ENCODE results near the gene TSEN54.

TSEN54 gene

DNA sequence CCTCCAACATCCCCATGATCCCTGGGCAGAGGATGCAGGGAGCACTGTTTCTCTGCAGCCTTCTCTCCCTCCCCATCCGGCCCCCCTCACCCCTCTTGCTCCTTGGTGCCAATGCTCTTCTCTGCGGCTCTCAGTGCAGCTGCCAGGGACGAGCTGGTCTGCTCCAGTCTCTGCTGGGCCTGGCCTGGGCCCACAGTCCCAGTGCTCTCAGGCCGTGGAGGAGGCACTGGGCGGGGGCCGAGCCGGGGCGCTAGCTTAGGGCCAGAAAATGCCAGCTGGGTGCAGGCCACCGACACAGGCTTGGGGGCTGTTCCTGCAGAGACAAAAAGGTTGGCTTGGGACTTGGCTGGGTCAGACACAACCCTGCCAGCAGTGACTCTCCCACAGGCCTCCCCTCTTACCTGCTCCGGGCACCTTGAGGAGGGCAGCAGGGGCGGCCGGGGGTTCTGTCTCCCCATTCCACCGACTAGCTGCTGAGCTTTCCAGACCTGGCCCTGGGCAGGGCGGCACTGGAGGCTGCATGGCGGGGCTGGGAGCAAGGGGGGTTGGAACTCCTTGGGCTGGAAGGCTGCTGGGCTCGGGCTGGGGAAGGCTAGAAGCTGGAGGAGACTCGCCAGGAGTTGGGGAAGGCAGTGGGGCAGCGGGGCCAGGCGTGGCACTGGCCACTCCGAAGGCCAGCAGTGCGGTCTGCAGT is 14.8 kb upstream of the TSEN54 start:
- TF ChIP-seq GABPA (IDR thresholded peaks at IDR 0.05; ENCODE audit: low read depth) (no peak), POLR2AphosphoS5 (IDR thresholded peaks at IDR 0.05; ENCODE audit: low read depth) (no peak), SPI1 (IDR thresholded peaks at IDR 0.05; ENCODE audit: borderline replicate concordance, low read depth) (no peak)
- TF ChIP-seq, protein P1, sequence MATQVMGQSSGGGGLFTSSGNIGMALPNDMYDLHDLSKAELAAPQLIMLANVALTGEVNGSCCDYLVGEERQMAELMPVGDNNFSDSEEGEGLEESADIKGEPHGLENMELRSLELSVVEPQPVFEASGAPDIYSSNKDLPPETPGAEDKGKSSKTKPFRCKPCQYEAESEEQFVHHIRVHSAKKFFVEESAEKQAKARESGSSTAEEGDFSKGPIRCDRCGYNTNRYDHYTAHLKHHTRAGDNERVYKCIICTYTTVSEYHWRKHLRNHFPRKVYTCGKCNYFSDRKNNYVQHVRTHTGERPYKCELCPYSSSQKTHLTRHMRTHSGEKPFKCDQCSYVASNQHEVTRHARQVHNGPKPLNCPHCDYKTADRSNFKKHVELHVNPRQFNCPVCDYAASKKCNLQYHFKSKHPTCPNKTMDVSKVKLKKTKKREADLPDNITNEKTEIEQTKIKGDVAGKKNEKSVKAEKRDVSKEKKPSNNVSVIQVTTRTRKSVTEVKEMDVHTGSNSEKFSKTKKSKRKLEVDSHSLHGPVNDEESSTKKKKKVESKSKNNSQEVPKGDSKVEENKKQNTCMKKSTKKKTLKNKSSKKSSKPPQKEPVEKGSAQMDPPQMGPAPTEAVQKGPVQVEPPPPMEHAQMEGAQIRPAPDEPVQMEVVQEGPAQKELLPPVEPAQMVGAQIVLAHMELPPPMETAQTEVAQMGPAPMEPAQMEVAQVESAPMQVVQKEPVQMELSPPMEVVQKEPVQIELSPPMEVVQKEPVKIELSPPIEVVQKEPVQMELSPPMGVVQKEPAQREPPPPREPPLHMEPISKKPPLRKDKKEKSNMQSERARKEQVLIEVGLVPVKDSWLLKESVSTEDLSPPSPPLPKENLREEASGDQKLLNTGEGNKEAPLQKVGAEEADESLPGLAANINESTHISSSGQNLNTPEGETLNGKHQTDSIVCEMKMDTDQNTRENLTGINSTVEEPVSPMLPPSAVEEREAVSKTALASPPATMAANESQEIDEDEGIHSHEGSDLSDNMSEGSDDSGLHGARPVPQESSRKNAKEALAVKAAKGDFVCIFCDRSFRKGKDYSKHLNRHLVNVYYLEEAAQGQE (IDR thresholded peaks at IDR 0.05; ENCODE audit: insufficient replicate concordance, low read depth) = no peak
- TF ChIP-seq, protein P2, sequence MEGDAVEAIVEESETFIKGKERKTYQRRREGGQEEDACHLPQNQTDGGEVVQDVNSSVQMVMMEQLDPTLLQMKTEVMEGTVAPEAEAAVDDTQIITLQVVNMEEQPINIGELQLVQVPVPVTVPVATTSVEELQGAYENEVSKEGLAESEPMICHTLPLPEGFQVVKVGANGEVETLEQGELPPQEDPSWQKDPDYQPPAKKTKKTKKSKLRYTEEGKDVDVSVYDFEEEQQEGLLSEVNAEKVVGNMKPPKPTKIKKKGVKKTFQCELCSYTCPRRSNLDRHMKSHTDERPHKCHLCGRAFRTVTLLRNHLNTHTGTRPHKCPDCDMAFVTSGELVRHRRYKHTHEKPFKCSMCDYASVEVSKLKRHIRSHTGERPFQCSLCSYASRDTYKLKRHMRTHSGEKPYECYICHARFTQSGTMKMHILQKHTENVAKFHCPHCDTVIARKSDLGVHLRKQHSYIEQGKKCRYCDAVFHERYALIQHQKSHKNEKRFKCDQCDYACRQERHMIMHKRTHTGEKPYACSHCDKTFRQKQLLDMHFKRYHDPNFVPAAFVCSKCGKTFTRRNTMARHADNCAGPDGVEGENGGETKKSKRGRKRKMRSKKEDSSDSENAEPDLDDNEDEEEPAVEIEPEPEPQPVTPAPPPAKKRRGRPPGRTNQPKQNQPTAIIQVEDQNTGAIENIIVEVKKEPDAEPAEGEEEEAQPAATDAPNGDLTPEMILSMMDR (IDR thresholded peaks at IDR 0.05; ENCODE audit: insufficient read depth, low read length) = no peak
- Histone ChIP-seq H3K4me3 (replicated peaks; ENCODE audit: insufficient read depth, low read length) (no peak overlapping the region), H3K27me3 (ENCODE audit: insufficient read depth, poor library complexity, severe bottlenecking) (no peaks in the 10 kb centered on the region), H3K27ac (replicated peaks) (no peak overlapping the region)
- DNase-seq (ENCODE audit: low read depth in 1 of 2, low spot score in 1 of 2) = no peak

DNA sequence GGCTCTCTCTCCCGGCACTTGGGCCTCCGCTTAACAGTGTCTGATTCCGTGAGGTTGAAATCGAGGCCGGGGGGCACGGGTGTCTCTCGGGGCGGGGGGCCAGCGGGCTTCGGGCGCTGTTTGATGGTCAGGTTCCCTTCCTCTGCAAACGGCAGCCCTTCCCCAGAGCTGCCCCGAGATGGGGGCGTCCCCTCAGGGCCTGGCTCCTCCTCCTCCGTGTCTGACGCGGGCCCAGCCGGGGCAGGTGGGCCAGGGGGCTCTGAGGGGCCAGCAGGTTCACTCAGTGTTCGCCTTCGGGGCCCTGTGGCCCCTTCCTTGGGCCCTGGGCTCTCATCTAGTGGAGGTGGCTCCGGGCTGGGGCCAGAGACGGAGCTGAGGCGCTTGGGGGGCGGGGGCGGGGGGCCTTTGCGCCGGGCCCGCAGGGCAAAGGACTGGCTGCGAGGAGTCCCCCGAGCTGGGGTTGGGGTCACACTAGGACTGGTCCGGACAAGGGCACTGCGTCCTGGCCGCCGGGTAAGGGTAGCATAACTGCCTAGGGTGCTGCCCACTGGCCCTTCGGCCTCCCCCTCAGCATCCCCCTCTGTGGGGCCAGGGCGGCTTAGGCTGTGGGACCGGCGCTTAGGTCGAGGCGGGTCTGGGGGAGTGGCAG is 14.1 kb upstream of the TSEN54 start:
- no peak for DNase-seq (ENCODE audit: low read depth in 1 of 2, low spot score in 1 of 2)
- Histone ChIP-seq H3K27ac (replicated peaks) (no peak overlapping the region), H3K27me3 (ENCODE audit: insufficient read depth, poor library complexity, severe bottlenecking) (no peaks in the 10 kb centered on the region), H3K4me3 (replicated peaks; ENCODE audit: insufficient read depth, low read length) (no peak overlapping the region)
- TF ChIP-seq SPI1 (IDR thresholded peaks at IDR 0.05; ENCODE audit: borderline replicate concordance, low read depth) (no peak), POLR2AphosphoS5 (IDR thresholded peaks at IDR 0.05; ENCODE audit: low read depth) (no peak), GABPA (IDR thresholded peaks at IDR 0.05; ENCODE audit: low read depth) (no peak)
- TF ChIP-seq, protein P2 (IDR thresholded peaks at IDR 0.05; ENCODE audit: insufficient read depth, low read length) = no peak
- TF ChIP-seq, protein P1 (IDR thresholded peaks at IDR 0.05; ENCODE audit: insufficient replicate concordance, low read depth) = no peak

DNA sequence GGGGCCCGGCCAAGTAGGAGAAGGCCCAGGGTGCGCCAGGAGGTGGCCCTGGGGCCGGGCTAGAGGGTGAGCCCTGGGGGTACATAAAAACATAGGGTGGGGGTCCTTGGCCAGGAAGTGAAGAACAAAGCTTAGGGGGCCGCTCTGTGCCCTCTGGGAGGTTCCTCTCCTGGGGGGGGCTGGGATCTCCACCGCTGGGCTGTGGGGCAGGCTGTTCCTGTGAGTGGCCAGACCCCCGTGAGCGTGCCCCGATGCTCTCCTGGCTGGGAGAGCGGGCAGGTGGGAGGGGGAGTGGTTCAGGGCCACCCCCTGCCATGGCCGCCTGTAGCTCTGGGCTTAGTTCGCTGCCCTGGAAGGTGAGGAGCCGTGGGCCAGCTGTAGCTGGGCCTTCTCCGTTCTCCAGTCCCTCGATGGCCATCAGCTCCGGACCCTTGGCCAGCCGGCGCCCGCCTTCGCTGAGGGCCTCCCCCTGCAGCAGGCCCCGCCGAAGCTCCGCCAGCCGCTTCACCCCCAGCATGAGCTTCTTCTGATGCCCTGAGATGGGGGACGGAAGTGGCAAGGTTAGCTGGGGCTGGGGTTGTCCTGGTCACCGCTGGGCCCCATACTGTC is 13.5 kb upstream of the TSEN54 start:
- H3K27ac ChIP-seq (replicated peaks) = no peak overlapping the region
- H3K27me3 ChIP-seq (ENCODE audit: insufficient read depth, poor library complexity, severe bottlenecking) = no peaks in the 10 kb centered on the region
- H3K4me3 ChIP-seq (replicated peaks; ENCODE audit: insufficient read depth, low read length) = no peak overlapping the region
- no peak for TF ChIP-seq SPI1 (IDR thresholded peaks at IDR 0.05; ENCODE audit: borderline replicate concordance, low read depth)
- no peak for TF ChIP-seq POLR2AphosphoS5 (IDR thresholded peaks at IDR 0.05; ENCODE audit: low read depth)
- TF ChIP-seq GABPA (IDR thresholded peaks at IDR 0.05; ENCODE audit: low read depth) = no peak
- TF ChIP-seq, protein P2 (IDR thresholded peaks at IDR 0.05; ENCODE audit: insufficient read depth, low read length) = no peak
- TF ChIP-seq, protein P1 (IDR thresholded peaks at IDR 0.05; ENCODE audit: insufficient replicate concordance, low read depth) = no peak
- no peak for DNase-seq (ENCODE audit: low read depth in 1 of 2, low spot score in 1 of 2)
